ENCODE results near the gene TMEM123. TPM values are rescaled to one million over a fixed set of nuclear protein-coding genes. Genes with fewer than 3 reads are reported as not detected.

Gene TMEM123
- total RNA-seq, 1 donor from 2014 or later, result 156 TPM

- no peak overlapping the region for H3K27ac ChIP-seq
- H3K9me3 ChIP-seq, result no peaks in the 10 kb centered on the region
- TF ChIP-seq CTCF (IDR thresholded peaks at IDR 0.05) (no peak), POLR2A (IDR thresholded peaks at IDR 0.05) (no peak), POLR2AphosphoS5 (IDR thresholded peaks at IDR 0.05; ENCODE audit: insufficient read depth in 1 of 2, low read depth in 1 of 2) (no peak)
- no peaks in the 10 kb centered on the region for H3K36me3 ChIP-seq
- no peaks in the 10 kb centered on the region for H3K27me3 ChIP-seq
- no peak overlapping the region for H3K4me3 ChIP-seq
- intact Hi-C loops (cut with DNase I), result no loop called here
- DNase-seq (ENCODE audit: extremely low spot score in 2 of 2), result no peak
- H3K4me1 ChIP-seq, result peaks cover 29% of the 10 kb centered on the region
These were observed 6.0 kb upstream of the TMEM123 start for GRCh38 chr11:102458548-102458947.

GRCh38 chr11:102457865-102458264 is 5.3 kb upstream of the TMEM123 start:
- no peak for DNase-seq (ENCODE audit: extremely low spot score in 2 of 2)

GRCh38 chr11:102457056-102457677 is 4.6 kb upstream of the TMEM123 start:
- no peak overlapping the region for H3K4me3 ChIP-seq
- intact Hi-C loops (cut with DNase I), result no loop called here

More at GRCh38 chr11:102457865-102458264, 5.3 kb upstream of the TMEM123 start:
- Histone ChIP-seq H3K27ac (no peak overlapping the region), H3K4me3 (no peak overlapping the region), H3K36me3 (no peaks in the 10 kb centered on the region), H3K4me1 (peaks cover 33% of the 10 kb centered on the region), H3K27me3 (no peaks in the 10 kb centered on the region), H3K9me3 (no peaks in the 10 kb centered on the region)
- no peak for TF ChIP-seq POLR2AphosphoS5 (IDR thresholded peaks at IDR 0.05; ENCODE audit: insufficient read depth in 1 of 2, low read depth in 1 of 2)
- intact Hi-C loops (cut with DNase I), result no loop called here

GRCh38 chr11:102456381-102456780 is 3.8 kb upstream of the TMEM123 start:
- H3K36me3 ChIP-seq, result no peaks in the 10 kb centered on the region
- no peaks in the 10 kb centered on the region for H3K9me3 ChIP-seq
- intact Hi-C loops (cut with DNase I), result no loop called here
- no peak overlapping the region for H3K4me3 ChIP-seq
- no peak for DNase-seq (ENCODE audit: extremely low spot score in 2 of 2)
- peaks cover 33% of the 10 kb centered on the region for H3K4me1 ChIP-seq
- TF ChIP-seq POLR2A (IDR thresholded peaks at IDR 0.05), result no peak
- no peak for TF ChIP-seq CTCF (IDR thresholded peaks at IDR 0.05)
- no peak for TF ChIP-seq POLR2AphosphoS5 (IDR thresholded peaks at IDR 0.05; ENCODE audit: insufficient read depth in 1 of 2, low read depth in 1 of 2)
- H3K27me3 ChIP-seq, result no peaks in the 10 kb centered on the region
- H3K27ac ChIP-seq, result no peak overlapping the region

More at GRCh38 chr11:102457056-102457677, 4.6 kb upstream of the TMEM123 start:
- Histone ChIP-seq H3K4me1 (peaks cover 33% of the 10 kb centered on the region), H3K27ac (no peak overlapping the region), H3K9me3 (no peaks in the 10 kb centered on the region), H3K27me3 (no peaks in the 10 kb centered on the region), H3K36me3 (no peaks in the 10 kb centered on the region)
- TF ChIP-seq POLR2A (IDR thresholded peaks at IDR 0.05), result no peak
- TF ChIP-seq CTCF (IDR thresholded peaks at IDR 0.05), result no peak
- TF ChIP-seq POLR2AphosphoS5 (IDR thresholded peaks at IDR 0.05; ENCODE audit: insufficient read depth in 1 of 2, low read depth in 1 of 2), result no peak
- no peak for DNase-seq (ENCODE audit: extremely low spot score in 2 of 2)

GRCh38 chr11:102453921-102454320 is 1.4 kb upstream of the TMEM123 start:
- Histone ChIP-seq H3K4me3 (no peak overlapping the region), H3K9me3 (no peaks in the 10 kb centered on the region), H3K27ac (peak overlapping the region; percentile 91), H3K27me3 (no peaks in the 10 kb centered on the region), H3K36me3 (no peaks in the 10 kb centered on the region), H3K4me1 (peaks cover 51% of the 10 kb centered on the region)
- TF ChIP-seq POLR2A (IDR thresholded peaks at IDR 0.05) (no peak), CTCF (IDR thresholded peaks at IDR 0.05) (no peak), POLR2AphosphoS5 (IDR thresholded peaks at IDR 0.05; ENCODE audit: insufficient read depth in 1 of 2, low read depth in 1 of 2) (no peak)
- DNase-seq (ENCODE audit: extremely low spot score in 2 of 2), result no peak
- intact Hi-C loops (cut with DNase I), result loop anchor here (5.0 kb wide), 1 partner anchor 107 kb away; the partner anchor contains the start of gene BIRC2
